Spleen (tissue), 11 donors: ENCODE results near the gene EPAS1. TPM values are rescaled to one million over a fixed set of nuclear protein-coding genes. Genes with fewer than 3 reads are reported as not detected.
A peak's percentile ranks its signal among the peaks of the same experiment; 100 is the strongest.

ENCODE experiments used
- DNase-seq: peaks from one replicate; pipeline ENCODE4 v3.0.0-alpha.2; 2020
- H3K27ac ChIP-seq, 8 donors: fragments of 200-600 bp; sonication (generic) in 7 of 8; 1 replicate in 4 of 8; 2 replicates in 4 of 8; pipeline versions ENCODE4 v1.5.0 to v1.8.0; 2016 to 2021; ENCODE audit warnings: inconsistent platforms in 4 of 8, mild to moderate bottlenecking in 4 of 8, moderate library complexity in 1 of 8
- H3K27me3 ChIP-seq, 7 donors: fragments of 200-600 bp; sonication (generic) in 6 of 7; replicated peaks in 1 of 7; 1 replicate in 4 of 7; 2 replicates in 3 of 7; pipeline versions ENCODE4 v1.5.0 to v1.8.0; 2016 to 2021; ENCODE audit warnings: inconsistent platforms in 3 of 7, mild to moderate bottlenecking in 1 of 7
- H3K36me3 ChIP-seq, 6 donors: fragments of 200-600 bp; sonication (generic) in 5 of 6; 1 replicate in 4 of 6; 2 replicates in 2 of 6; pipeline versions ENCODE4 v1.5.0 to v1.8.0; 2016 to 2021; ENCODE audit warnings: inconsistent platforms in 2 of 6
- H3K4me1 ChIP-seq, 6 donors: fragments of 200-600 bp; sonication (generic) in 5 of 6; 1 replicate in 3 of 6; 2 replicates in 3 of 6; pipeline versions ENCODE4 v1.5.0 to v1.8.0; 2016 to 2021; ENCODE audit warnings: inconsistent platforms in 3 of 6
- H3K4me3 ChIP-seq, 8 donors: fragments of 200-600 bp; sonication (generic) in 7 of 8; 1 replicate in 4 of 8; 2 replicates in 4 of 8; pipeline versions ENCODE4 v1.5.0 to v1.8.0; 2016 to 2021; ENCODE audit warnings: inconsistent platforms in 4 of 8, mild to moderate bottlenecking in 4 of 8, moderate library complexity in 2 of 8
- H3K9me3 ChIP-seq, 8 donors: fragments of 200-600 bp; sonication (generic) in 7 of 8; 1 replicate in 4 of 8; 2 replicates in 4 of 8; pipeline versions ENCODE4 v1.5.0 to v1.8.0; 2016 to 2021; ENCODE audit warnings: inconsistent platforms in 4 of 8
- CTCF ChIP-seq, 11 experiments: fragments of 200-600 bp in 7 of 11; fragments of 450-650 bp in 4 of 11; sonication (generic) in 4 of 11; IDR thresholded peaks in 8 of 11; conservative IDR thresholded peaks in 3 of 11; 1 replicate in 7 of 11; 2 replicates in 4 of 11; pipeline versions ENCODE4 v1.4.0 to v1.8.0; 2016 to 2021; ENCODE audit warnings: antibody characterized with exemption in 11 of 11, inconsistent platforms in 4 of 11, mild to moderate bottlenecking in 1 of 11
- POLR2A ChIP-seq, 3 donors: fragments of 450-650 bp; IDR thresholded peaks; one replicate each; pipeline ENCODE4 v1.5.1; 2017; ENCODE audit warnings: antibody characterized with exemption in 3 of 3, mild to moderate bottlenecking in 1 of 3
- POLR2AphosphoS5 ChIP-seq, 3 donors: sonication (generic); formaldehyde crosslinking; IDR thresholded peaks; one replicate each; pipeline ENCODE4 v1.5.1; 2017; ENCODE audit warnings: antibody characterized with exemption in 3 of 3
- WGBS, 5 donors: extraction: QIAGEN DNeasy Blood & Tissue Kit in 3 of 5; methylation state at CpG; one replicate each; pipeline versions ENCODE4 v1.1.5 to v1.1.7; 2013 to 2018; 5-methylcytosine and 5-hydroxymethylcytosine counted together
- intact Hi-C: fragments of 100-400 bp; cut with DNase I; formaldehyde crosslinking; loops from one replicate; pipeline ENCODE4 v1.15.0; 2023; ENCODE audit warnings: low total_unique reads
- polyA plus RNA-seq, 3 donors: library from polyadenylated mRNA; stranded (reverse); fragments of 200-250 nt; gene quantifications; one replicate each; pipeline ENCODE4 v1.2.1, GENCODE V29; 2013
- total RNA-seq, 7 donors: library from RNA; depleted of rRNA in 3 of 7; stranded (reverse); fragments of >200 nt in 3 of 7; fragmentation: NEBNext Ultra II Directional in 4 of 7; extraction: Animal tissue kit (Norgen Biotek cat#: 25700) in 4 of 7; gene quantifications; one replicate each; pipeline versions ENCODE4 v1.1.0 to v1.2.1, GENCODE V29; 2016 to 2021
- donor health status: healthy with polysubstance abuse.
- donor health status: DM: no; HTN: no; CAD: no; lungs with moderate emphysema.
- donor health status: DM: no; HTN: no; CAD: no.
- donor health status: Bipolar disorder and iron deficiency.
- donor health status: healthy.
- donor health status: DM: no; HTN: no; CAD: no.
- donor health status: DM: yes; HTN: yes; CAD: no.

EPAS1 gene
- total and polyA plus RNA-seq, 10 donors = 30.5 to 330 (median 213) TPM

- TF ChIP-seq POLR2AphosphoS5 (IDR thresholded peaks at IDR 0.05) (peak in 2 of 3 donors; percentile 59 to 73), CTCF (IDR thresholded peaks at IDR 0.05 in 8 of 11, conservative IDR thresholded peaks at IDR 0.05 in 3 of 11) (no peak)
- no peak for DNase-seq
- Histone ChIP-seq H3K27ac (peak overlapping the region in 7 of 8 donors; percentile 19 to 62 (median 40)), H3K4me1 (peaks cover 8 to 86% (median 31%) of the 10 kb centered on the region in 6 donors), H3K4me3 (no peak overlapping the region), H3K27me3 (no peaks in the 10 kb centered on the region), H3K9me3 (no peaks in the 10 kb centered on the region), H3K36me3 (peaks cover 0 to 38% (median 20%) of the 10 kb centered on the region in 6 donors)
- intact Hi-C loops = loop anchor here (10.0 kb wide), 2 partner anchors 302 to 342 kb away; no protein-coding TSS in a partner anchor
- WGBS, 5 donors = 73 to 83% (median 77%) methylated on average over 9 of the region's 9 CpGs
Observed at GRCh38 chr2:46366668-46367052, 69.5 kb downstream of the EPAS1 start.

- peaks cover 0 to 38% (median 20%) of the 10 kb centered on the region in 6 donors for H3K36me3 ChIP-seq
- no peak overlapping the region for H3K4me3 ChIP-seq
- DNase-seq = no peak
- TF ChIP-seq CTCF (IDR thresholded peaks at IDR 0.05 in 8 of 11, conservative IDR thresholded peaks at IDR 0.05 in 3 of 11) (no peak), POLR2AphosphoS5 (IDR thresholded peaks at IDR 0.05) (no peak), POLR2A (IDR thresholded peaks at IDR 0.05) (no peak)
- peaks cover 8 to 80% (median 31%) of the 10 kb centered on the region in 6 donors for H3K4me1 ChIP-seq
- intact Hi-C loops = loop anchor here (10.0 kb wide), 2 partner anchors 302 to 342 kb away; no protein-coding TSS in a partner anchor
- peak overlapping the region in 6 of 8 donors; percentile 19 to 58 (median 33) for H3K27ac ChIP-seq
- 84 to 91% (median 90%) methylated on average over 5 to 6 of the region's 6 CpGs for WGBS, 5 donors
- no peaks in the 10 kb centered on the region for H3K27me3 ChIP-seq
- H3K9me3 ChIP-seq = no peaks in the 10 kb centered on the region
Observed at GRCh38 chr2:46367286-46367685, 70.1 kb downstream of the EPAS1 start.

GRCh38 chr2:46368401-46368800 is 71.2 kb downstream of the EPAS1 start:
- Histone ChIP-seq H3K36me3 (peaks cover 0 to 45% (median 28%) of the 10 kb centered on the region in 6 donors), H3K4me1 (peaks cover 8 to 71% (median 29%) of the 10 kb centered on the region in 6 donors), H3K4me3 (no peak overlapping the region), H3K27ac (no peak overlapping the region), H3K27me3 (no peaks in the 10 kb centered on the region), H3K9me3 (no peaks in the 10 kb centered on the region)
- DNase-seq = no peak
- no peak for TF ChIP-seq POLR2AphosphoS5 (IDR thresholded peaks at IDR 0.05)
- TF ChIP-seq CTCF (IDR thresholded peaks at IDR 0.05 in 8 of 11, conservative IDR thresholded peaks at IDR 0.05 in 3 of 11) = no peak
- TF ChIP-seq POLR2A (IDR thresholded peaks at IDR 0.05) = no peak
- WGBS, 5 donors = 31 to 43% (median 35%) methylated on average over 2 of the region's 2 CpGs
- intact Hi-C loops = loop anchor here (10.0 kb wide), 2 partner anchors 304 to 344 kb away; no protein-coding TSS in a partner anchor

- intact Hi-C loops = loop anchor here (10.0 kb wide), 2 partner anchors 305 to 345 kb away; no protein-coding TSS in a partner anchor
- H3K9me3 ChIP-seq = no peaks in the 10 kb centered on the region
- no peak overlapping the region for H3K4me3 ChIP-seq
- H3K4me1 ChIP-seq = peaks cover 8 to 57% (median 26%) of the 10 kb centered on the region in 6 donors
- H3K27me3 ChIP-seq = no peaks in the 10 kb centered on the region
- WGBS, 5 donors = 68 to 82% (median 74%) methylated on average over 3 to 5 of the region's 5 CpGs
- DNase-seq = no peak
- peaks cover 0 to 59% (median 29%) of the 10 kb centered on the region in 6 donors for H3K36me3 ChIP-seq
- H3K27ac ChIP-seq = no peak overlapping the region
- TF ChIP-seq POLR2A (IDR thresholded peaks at IDR 0.05) (no peak), CTCF (IDR thresholded peaks at IDR 0.05 in 8 of 11, conservative IDR thresholded peaks at IDR 0.05 in 3 of 11) (no peak), POLR2AphosphoS5 (IDR thresholded peaks at IDR 0.05) (no peak)
Observed at GRCh38 chr2:46369783-46370182, 72.6 kb downstream of the EPAS1 start.
